NT2/D1 (cell line): ENCODE results near the gene AFF3.
"Not testable (repeated sequence)": the region's sequence is repeated elsewhere in the genome, so short reads cannot be mapped to it uniquely, and the experiment has no call there.

Source experiments
- SUZ12 ChIP-seq: IDR thresholded peaks from 2 replicates; pipeline ENCODE4 v1.6.1; 2011; ENCODE audit not compliant: insufficient read length, insufficient read depth; ENCODE audit errors: extremely low read depth
- YY1 ChIP-seq: IDR thresholded peaks from 2 replicates; pipeline ENCODE4 v1.6.1; 2011; ENCODE audit not compliant: insufficient read length, insufficient read depth
- ZNF274 ChIP-seq: IDR thresholded peaks from 2 replicates; pipeline ENCODE4 v1.6.1; 2011; ENCODE audit warnings: mild to moderate bottlenecking, low read depth, low read length

DNA sequence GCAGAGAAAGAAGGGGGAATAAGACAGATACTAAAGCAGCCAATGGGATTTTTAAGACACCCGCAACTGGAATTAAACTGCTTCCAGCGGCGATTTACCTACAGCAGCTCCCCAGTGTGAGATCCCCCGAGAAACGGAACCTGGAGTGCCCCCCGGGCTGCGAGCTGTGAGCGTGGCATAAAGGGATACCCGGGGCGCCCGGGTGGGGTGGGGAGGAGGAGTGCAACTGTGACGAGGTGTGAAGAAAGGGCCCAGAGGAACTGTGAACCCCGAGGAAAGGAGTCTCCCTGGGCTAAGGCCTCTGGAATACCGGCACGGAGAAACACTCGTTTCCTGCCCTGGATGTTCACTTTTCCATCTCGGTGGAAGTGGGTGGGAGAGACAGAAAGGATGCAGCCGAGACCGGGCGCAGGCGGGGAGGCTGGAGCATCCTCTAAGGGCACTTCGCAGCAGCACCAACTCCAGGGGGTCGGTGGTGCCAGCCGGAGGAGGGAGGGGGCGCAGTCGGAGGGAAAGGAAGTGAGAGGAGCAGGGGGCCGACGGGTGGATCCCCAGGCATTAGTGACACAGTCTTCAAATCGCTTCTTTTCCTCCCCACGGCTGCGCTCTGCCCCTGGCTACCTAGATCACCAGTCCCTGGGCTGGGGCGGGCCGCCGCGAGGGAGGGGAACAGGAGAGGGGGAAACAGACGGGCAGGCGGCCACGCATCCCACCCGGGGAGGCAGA, 38.7 kb downstream of the AFF3 start:
- TF ChIP-seq YY1, ZNF274, SUZ12: not testable (repeated sequence)
